IPS DF 19.7 (cell line): Measurements from ENCODE around the gene CDC42BPA.

ENCODE experiments used
- DNase-seq: peaks from one replicate; pipeline ENCODE4 v3.0.0-alpha.2; 2013; ENCODE audit warnings: low read depth, low spot score

CDC42BPA gene

DNA sequence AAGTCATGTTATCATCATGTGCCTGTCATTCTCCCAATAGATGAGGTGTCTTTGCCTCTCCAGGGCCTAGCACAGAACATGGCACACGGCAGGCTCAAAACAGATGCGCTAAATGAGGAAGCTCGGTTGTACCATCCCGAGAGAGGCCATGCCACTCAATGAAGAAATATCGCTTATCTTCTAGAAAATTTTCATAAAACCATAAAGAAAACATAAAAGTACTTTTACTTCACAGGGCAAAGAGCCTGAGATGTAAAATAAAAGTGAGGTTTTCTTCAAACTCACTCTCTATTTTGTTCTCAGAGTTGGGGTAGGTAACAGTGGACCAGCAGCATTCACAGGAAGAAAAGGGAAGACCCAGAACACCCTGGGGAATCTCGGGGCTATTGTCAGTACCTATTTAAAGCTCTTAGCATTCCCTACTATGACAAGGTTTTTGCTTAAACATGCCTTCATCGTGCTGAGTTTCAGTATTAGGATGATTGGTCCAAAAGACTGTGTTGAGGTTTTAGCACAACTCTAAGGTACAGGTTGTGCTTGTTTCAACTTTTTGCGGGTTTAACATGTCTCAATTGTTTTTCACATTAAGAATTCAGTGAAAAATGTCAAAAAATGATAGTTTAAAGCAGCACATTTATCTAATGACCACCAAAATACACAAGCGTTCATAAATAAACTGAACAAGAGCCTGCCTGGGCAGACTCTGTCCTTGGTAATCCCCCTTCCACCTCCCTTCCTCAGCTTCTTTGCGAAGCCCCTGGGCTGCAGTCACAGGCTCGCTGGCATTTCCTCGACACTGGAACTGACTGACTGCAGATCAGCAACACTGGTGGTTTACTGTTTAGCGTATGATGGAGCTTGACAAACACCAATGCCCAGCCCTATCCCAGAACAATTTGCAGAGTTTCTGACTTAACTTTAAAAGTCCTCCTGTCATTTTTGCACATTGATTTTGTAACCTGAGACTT is 322.6 kb downstream of the CDC42BPA start:
- no peak for DNase-seq

DNA sequence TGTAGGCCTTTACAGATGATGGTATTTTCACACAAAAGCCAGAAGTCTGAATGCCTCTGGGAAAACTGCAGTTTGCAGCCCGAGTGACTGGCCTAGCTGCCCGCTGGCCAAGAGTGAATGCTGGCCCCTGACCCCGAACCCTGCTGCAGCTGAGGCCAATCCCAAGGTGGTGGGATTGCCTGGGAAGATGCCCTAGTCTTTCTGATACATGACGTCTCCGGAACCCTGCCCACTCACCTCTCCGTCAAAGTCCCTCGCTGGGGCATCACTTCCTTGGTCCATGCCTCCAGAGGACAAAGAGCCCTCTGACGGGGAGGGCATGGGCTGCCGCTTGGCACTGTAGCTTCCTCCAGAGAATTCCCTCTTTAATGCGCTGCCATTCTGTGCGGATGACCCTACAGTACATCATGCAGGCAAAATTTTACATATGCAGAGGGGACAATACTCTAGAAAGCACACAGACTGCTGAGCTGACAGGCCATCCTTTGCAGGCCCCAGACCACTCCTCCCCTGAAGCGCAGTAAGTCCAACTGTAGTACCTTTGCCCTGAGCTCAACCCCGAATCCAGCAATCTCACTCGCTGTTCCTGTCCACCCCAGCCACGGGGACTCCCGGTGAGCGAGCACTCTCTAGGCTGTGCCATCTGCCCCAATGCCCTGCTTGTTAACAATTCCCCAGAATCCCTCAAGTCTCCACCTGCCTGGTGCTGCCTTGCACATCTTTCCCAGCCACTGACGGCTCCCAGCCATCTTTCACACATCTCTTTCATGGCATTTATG is 323.5 kb downstream of the CDC42BPA start:
- no peak for DNase-seq

DNA sequence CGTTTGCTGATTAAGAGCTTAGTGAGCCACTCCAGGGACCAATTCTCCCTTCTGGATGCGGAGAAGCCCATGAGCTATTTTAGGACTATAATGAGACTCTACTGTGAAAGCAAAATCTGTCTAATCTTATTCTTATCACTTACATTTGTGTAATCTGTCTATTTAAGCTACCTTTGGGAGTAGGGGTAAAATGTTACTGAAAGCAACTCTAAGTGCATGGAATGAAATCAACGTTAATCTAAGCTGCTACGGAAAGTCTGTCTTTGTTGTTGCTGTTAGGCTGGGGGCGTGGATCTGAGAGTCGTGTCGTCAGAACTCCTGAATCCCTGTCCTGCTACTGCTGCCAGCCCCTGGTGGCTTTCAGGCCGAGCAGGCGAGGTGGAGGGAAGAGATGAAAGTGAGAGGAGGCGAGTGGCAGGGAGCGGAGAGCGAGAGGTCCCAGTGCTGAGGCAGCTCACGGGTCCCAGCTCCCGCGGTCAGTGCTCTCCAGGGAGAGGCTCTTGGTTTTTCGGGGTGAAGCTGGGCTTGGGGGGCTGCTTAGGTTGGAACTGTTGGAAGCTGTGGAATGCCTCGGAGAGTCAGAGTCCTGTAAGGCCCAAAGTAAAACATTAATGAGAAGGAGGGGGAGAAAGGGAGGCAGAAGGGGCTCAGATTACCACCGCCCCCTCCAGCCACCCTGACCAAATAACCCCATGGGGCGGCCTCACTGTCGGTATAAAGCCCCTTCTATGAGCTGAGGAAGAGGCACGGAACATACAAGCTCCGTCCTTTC is 324.3 kb downstream of the CDC42BPA start:
- no peak for DNase-seq

DNA sequence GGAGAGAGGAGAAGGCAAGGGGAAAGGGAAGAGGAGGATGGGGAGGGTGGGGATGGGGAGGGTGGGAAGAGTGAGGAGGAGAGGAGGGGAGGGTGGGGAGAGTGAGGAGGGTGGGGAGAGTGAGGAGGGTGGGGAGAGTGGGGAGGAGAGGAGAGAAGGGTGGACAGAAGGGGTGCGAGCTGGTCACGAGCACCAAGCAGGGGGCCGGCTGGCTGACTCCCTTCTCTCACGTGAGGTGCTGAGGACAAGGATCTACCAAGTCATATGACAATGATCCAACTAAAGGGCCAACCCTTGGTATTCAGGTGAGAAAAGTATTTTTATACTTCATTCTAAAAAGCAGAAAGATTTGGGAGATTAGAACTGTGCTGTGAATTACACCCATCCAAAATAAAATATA is 326.4 kb downstream of the CDC42BPA start:
- DNase-seq, result no peak

DNA sequence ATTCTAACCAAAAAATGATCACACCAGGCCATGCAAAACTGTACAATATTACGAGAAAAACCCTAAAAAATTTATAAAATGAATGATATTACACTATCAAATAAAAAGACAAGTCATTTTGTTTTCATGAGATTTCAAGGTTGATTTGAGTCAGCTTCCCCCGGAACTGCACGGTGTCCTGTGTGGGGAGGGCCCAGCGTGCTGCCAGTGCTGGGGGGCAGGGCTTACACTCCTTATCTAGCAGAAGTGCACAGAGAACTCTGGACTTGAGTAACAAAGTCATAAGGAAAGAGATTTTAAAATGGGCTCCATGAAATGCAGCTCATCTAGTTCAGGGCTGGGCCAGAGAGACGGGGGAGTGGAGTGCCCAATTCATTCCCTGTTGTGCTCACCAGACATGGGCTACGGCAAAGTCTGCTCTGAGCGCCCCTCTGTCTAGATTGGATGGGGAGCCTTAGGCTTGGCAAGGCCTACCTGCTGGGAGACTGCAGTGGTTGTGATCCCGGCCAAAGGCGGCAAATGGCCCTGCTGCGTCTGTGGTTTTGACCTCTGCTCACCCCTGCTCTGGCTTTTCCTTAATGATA is 328.1 kb downstream of the CDC42BPA start:
- no peak for DNase-seq

DNA sequence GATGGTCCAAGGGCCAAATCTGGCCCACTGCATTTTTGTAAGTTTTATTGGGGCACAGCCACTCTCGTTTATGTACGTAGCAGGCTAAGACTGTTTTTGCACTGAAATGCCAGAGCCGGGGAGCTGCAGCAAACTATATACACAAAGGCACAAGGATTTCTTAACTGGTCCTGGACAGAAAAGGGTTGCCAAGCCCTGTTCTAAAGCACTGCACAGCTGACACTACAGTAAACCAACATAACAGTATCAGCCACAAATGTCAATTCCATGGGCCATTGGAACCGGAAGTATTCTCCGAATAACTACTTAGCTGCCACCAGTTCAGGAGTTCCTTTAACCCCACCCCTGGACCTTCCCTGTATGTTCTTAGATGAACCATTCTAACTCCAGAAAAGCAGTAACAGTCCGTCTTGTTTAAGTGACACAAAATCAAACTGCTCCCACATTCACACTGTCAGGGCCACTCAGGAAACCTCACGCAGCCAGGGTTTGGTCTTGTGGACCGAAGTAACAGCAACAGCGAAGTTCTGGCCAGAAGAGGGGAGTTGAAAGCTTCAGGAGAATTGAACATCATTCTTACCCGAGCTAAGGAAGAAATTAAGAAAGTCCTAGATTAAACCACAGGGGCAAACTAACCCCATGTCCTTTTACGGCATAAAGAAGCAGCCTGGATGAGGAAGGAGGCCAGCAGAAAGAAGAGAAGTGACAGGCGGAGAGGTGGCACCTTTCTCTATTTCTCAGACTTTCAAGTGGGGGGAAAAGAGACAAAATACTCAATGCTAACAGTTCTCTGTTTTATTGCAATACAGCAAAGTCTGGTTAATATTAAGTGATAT is 329.0 kb downstream of the CDC42BPA start:
- DNase-seq, result no peak

DNA sequence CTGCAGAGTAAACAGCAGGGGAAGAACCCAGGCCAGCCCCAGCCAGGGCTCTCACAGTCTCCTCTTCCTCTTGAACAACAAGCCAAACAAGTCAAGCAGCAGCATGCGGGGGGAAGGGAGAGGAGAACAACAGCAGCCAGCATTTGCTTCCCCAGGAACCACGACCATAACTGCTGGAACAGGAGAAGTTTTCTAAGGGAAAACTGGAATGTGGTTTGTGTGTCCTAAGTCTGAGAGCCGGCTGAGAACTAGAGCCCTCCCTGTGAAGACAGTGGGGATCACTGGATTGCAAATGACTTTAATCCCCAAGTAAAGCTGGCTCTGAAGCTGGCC is 330.0 kb downstream of the CDC42BPA start:
- DNase-seq, result no peak

DNA sequence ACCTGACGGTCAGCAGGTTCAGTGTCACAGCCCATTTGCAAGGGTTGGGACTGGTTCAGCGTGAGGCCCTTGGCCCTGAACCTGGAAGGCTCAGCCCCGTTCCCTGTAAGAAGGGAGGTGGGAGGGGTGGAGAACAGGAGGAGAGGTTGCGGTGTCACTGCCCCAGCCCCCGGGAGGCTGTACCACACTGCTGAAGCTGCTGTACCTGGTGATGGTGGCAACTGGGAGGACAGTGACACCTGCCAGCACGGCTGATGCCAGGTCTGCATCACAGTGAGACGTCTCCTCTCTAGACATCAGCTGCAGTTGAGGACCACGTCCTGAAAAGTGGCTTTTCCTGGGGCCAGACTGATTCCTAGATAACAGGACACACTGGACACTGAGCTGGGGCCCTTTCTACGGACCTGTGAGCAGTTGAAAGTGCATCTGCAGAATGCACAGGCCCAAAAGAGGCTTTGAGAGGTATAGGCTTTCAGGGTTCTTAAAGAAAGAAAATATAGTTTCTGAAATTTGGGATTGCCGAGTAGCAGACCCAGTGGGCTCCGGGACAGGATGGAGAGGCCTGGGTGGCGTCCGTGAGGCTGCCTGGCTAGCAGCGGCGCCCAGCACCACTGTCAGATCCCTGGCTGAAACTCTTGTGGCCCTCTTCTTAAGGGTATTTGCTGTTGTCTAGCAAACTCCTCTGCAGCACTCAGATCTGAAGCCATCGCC is 330.5 kb downstream of the CDC42BPA start:
- DNase-seq, result no peak

DNA sequence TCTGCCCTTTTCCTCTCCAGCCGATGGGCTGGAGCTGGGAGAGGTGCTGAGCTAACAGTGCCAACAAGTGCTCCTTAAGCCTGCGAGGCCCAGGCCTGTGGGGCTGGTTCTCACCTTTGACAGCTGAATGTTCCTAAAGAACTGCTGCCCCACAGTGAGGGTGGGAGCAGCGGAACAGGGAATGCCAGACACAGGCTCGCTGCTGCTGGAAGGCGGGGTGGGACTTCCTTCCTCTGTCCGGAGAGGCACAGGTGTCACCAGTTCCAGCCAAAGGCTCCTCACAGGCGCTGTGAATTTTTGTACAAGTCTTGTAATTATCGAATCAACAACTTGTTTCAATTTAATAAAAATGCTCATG is 331.1 kb downstream of the CDC42BPA start:
- DNase-seq, result no peak

DNA sequence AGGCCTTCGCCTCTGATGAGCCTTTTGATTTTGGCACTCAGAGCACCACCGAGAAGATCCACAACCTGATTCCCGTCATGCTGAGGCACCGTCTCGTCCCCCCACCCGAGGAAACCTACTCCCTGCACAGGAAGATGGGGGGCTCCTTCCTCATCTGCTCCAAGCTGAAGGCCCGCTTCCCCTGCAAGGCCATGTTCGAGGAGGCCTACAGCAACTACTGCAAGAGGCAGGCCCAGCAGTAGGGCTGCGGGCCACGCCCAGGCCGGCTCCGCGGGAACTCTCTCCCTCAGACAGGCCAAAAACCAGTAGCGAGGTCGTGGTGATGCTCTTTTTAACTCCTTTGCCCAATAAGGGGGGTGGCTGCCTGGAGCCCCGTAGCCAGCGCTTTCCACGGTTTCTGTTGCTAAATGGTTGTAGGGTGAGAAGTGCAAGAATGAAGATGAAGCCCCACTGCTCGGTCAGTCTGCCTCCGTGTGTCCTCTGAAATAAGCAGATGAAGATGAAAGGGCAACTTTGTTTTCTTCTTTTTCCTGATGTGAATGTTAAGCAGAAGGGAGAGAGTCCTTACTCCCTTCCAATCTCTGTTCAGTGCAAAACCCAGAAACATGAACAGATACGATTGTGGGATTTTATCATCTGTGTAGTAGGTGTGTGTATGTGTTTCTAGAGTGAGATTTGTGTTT is 331.7 kb downstream of the CDC42BPA start:
- DNase-seq, result no peak

DNA sequence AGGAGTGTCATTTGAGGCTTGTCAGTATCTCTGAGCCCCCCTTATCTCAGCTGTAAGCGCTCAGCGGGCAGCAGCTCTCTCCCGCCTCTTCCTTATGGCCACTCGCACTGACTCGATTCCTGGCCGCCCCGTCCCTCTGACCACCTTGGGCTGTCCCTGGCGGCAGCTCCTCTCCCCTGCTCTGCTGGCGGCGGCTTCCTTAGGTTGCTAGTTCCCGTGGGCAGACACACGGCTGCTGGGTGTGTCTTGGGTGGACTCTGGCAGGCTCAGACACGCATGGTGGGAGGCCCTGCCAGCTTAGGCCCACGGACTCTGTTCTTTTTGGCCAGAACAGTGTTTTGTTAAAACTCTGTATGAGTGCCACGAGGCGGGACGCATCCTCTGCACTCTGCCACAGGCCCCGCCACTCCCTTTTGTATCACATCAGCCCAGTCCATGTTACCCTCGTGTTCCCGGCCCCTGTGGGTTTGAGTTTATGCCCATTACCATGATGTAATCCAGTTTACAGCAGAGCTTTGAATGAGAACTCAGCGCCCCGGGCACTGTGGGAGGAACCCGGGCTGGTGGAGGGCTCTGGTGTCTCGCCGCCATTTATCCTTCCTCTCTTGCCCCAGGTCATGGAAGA is 332.3 kb downstream of the CDC42BPA start:
- DNase-seq, result no peak

DNA sequence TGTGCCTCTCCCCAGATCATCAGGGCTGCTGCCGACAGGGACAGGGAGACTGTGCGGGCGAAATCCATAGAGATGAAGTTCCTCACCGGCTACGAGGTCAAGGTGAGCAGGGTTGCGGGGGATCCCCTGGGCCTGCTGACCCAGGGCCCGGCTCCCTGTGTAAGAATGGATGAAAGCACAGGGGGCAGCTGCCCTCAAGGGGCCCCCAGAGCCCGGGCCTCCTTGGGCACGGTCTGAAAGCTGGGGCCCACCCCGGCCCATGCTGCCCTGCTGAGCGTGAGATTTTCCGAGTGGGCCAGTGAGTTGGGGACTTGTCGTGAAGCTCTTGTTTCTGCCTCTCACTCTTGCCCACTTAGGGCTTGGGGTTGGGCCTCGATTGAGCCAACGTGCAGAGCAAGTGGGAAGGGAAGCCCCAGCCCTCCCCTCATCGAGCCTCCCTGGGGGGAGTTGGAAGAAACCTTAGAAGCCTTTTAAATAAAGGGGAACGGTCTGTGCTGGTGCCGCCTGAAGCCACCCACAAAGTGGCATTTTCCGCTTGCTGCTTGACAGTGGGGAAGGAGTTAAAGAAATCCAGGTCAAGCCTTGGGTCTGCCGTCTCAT is 333.0 kb downstream of the CDC42BPA start:
- no peak for DNase-seq

DNA sequence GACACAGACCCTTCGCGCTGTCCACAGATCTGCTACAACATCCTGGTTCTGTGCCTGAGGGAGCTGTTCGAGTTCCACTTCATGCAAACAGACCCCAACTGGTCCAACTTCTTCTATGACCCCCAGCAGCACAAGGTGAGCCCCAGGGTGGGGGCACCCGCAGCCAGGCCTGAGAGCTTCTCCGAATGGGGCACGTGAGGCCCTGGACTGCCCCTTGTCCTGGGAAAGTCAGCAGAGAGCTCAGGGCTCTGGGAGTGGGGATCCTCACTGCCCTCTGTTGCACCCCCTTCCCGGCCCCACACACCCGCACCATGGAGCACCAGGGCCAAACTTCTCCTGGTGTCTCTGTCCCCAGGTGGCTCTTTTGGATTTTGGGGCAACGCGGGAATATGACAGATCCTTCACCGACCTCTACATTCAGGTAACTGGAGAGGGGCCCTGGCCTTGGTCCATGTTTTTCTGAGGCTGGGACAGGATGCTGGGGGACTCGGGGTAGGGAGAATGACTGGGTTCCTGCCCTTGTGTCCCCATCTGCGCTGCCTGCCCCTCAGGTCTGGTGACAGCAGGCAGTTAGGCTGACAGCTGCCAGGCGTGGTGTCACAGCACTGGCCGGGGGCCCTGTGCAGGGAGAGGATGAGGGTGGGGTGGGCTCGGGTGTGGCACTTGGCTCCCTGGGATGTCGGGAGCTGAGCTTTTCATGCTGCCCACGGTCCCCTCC is 333.6 kb downstream of the CDC42BPA start:
- no peak for DNase-seq

DNA sequence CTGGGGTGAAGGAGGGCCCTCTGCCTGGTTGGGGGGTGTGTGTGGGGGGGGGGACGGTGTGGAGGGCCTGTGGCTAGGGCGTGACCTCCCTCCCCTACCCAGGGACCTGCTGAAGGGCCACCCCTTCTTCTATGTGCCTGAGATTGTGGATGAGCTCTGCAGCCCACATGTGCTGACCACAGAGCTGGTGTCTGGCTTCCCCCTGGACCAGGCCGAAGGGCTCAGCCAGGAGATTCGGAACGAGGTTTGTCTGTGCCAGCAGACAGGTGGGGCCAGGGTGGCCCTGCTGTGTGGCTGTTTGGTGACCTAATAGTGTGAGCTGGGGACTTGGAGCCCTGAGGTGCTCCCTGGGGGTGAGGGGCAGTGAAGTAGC is 334.3 kb downstream of the CDC42BPA start:
- DNase-seq, result no peak

DNA sequence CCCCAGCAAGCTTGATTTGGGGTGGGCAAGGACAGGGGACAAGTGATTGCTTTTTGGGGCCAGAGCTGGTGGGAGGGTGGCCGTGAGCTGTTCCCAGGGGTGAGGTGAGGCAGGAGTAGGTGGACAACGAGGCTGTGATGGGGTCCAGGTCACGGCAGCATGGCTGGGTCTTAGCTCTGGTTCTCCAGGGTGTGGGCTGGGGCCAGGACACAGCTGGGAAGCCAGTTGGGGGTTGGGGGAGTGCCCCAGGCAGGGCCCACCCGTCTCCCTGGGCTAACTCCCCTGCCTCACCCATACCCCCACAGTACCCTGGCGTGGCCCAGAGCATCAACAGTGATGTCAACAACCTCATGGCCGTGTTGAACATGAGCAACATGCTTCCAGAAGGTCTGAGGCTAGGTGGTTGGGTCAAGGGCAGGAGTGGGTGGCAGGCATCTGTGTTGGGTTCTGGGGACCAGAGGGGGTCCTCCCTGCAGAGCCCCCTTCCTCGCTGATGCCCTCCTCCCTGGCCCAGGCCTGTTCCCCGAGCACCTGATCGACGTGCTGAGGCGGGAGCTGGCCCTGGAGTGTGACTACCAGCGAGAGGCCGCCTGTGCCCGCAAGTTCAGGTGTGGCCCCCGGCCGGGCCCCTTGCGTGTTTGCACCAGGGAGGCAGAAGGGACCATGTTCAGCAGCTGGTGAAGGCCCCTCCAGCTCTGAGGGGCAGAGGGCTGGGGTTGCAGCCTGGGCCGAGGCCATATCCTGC is 334.9 kb downstream of the CDC42BPA start:
- DNase-seq, result no peak

DNA sequence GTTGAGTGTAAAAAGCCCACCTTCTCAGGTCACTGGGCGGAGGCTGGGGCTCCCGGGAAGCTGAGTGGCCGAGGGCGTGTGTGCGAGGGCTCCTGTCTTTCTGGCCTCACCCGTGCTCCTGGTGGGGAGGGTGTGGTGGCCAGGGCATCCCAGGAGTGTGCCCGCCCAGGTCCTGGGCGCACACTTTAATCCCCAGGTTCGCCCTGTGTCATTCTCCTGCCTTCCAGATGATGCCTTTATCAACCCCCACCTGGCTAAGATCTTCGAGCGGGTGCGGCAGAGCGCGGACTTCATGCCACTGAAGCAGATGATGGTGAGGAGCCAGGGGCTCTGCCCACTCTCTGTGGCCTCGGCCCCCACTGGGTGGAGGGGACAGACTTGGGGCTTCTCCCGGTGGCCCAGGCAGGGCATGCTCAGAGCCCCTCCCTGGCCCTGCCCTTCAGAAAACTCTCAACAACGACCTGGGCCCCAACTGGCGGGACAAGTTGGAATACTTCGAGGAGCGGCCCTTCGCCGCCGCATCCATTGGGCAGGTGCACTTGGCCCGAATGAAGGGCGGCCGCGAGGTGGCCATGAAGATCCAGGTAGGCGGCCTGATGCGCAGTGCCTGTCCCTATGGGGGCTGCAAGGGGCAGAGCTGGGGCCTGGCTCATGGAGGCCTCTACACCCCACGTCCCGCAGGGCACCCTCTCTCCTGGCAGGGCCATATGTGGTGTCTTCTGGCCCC is 335.7 kb downstream of the CDC42BPA start:
- DNase-seq, result no peak

DNA sequence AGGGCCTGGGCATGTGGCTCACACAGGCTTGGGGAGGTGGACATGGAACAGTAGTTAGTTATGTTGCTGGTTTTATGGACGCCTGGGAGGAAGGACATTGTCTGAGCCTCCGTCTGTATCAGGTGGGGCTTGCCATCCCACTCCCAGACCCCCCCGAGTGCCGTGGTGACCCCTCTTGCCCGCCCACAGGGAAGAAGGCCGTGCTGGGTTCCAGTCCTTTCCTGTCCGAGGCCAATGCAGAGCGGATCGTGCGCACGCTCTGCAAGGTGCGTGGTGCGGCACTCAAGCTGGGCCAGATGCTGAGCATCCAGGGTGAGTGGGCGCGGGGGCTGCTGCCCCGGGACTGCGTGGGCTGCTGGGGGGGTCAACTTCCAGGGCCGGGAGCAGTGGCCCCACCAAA is 336.5 kb downstream of the CDC42BPA start:
- DNase-seq, result no peak
